Activated naive CD4-positive, alpha-beta T cell (primary cell): ENCODE measurements around the gene DNAH10.

Experiments used
- DNase-seq, 4 experiments: peaks; one replicate each; lab custom pipeline; 2025; lab: John Stamatoyannopoulos, UW

DNAH10 gene

DNA sequence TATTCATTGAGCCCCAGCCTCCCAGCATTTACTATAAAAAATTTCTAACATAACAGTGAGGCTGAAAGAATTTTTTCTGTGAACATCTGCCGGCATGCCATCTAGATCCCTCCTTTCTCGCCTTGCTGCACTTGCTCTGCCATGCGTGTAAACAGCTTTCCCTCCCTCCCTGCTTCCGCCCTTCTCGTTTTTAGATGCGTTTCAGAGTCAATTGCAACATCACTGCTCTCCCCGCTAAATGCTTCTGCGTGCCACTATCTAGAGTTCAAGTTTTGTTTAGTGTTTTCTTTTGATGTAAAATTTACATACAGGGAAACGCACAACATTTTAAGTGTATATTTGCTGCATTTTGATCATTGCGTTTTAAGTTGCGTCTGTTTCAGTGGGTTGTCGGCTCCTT is 126.9 kb downstream of the DNAH10 start:
- no peak for DNase-seq

DNA sequence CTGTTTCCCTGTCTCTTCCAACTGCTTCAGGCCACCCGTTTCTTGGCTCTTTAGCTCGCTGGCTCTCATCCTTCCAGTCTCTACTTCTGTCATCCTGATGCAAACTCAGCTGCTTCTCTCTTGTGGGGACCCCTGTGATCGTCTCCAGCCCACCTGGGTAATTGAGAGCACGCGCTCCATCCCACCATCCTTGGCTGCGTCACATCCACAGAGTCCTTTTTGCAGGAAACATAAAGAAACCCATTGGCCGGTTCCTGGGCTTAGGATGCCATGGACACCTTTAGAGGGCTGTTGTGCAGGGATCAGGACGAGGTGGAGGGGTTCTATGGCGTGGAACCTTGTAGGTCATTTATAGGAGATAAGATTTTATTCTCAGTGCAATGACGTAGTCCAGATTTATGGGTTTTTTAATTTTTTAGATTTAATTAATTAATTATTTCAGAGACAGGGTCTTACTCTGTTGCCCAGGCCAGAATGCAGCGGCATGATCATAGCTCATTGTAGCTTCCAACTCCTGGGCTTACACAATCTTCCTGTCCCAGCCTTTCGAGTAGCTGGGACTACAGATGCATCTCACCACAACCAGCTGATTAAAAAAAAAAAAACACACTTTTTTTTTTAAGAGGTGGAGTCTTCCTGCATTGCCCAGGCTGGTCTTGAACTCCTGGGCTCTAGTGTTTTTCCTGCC is 127.9 kb downstream of the DNAH10 start:
- no peak for DNase-seq

DNA sequence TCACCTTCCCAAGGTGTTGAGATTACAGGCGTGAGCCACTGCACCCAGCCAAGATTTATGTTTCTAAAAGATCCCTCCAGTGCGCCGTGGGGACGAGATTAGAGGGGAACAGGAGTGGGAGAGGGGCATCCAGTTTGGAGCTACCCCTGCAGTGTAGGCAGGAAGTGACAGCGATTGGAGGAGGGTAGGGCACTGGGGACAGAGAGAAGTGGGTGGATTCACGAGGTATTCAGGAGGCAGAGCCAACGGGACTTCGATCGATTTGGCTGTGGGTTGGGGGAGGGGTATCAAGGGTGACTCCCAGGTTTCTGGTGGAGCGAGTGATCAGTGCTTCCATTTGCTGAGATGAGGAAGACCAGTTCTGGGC is 128.4 kb downstream of the DNAH10 start:
- DNase-seq, result no peak

- DNase-seq, result no peak
These were observed 128.9 kb downstream of the DNAH10 start for GRCh38 chr12:123891011-123891410.

DNA sequence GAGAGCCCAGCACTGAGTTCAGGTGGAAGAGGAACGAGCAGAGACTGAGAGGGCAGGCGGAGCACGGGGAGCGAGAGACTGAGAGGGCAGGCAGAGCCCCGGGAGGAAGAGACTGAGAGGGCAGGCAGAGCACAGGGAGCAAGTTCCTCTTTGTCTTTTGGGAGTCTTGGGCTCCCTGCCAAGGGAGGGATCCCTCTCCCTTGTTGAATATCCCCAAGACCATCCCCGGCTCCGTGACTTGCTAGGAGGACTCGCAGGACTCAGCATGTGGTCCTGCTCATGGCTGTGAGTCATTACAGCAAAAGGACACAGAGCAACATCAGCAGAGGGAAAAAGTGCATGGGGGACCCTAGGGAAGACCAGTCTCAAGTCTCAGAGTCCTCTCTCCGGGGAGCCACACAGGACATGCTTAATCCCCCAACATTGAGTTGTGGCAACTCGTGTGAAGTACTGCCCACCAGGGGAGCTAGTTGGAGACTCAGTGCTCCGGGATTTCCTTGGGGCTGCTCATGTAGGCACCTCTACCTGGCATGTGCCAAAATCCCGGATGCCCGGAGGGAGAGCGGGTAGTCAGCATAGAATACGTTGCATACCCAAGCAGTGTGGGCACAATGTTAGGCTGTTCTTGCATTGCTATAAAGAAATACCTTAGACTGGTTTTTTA is 129.5 kb downstream of the DNAH10 start:
- DNase-seq, result no peak

DNA sequence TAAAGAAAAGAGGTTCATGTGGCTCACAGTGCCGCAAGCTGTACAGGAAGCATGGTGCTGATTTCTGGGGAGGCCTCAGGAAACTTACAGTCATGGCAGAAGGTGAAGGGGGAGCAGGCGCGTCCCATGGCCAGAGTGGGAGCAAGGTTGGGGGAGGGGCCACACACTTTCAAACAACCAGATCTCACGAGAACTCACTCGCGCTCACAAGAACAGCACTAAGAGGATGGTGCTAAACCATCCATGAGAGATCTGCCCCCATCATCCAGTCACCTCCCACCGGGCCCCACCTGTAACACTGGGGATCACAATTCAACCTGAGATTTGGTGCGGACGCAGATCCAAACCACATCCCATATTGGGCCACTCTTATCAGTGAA is 130.1 kb downstream of the DNAH10 start:
- no peak for DNase-seq

- no peak for DNase-seq
These were observed 130.8 kb downstream of the DNAH10 start for GRCh38 chr12:123892853-123893252.

DNA sequence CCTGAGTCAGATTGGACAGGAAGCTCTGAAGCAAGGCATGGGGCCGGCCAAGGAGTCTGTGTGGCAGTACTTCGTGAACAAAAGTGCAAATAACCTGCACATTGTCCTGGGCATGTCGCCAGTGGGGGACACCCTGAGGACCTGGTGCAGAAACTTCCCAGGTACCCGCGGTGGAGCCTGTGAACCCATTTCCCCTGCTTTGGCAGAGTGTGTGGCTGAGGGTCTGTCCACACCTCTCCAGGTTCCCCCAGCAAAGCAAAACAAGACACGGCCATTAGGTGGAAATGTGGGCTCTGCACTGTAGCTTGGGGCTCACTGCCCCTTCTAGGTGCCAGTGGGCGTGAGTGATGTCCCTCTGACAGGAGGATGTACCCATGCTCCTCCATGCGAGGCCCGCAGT is 131.2 kb downstream of the DNAH10 start:
- no peak for DNase-seq

DNA sequence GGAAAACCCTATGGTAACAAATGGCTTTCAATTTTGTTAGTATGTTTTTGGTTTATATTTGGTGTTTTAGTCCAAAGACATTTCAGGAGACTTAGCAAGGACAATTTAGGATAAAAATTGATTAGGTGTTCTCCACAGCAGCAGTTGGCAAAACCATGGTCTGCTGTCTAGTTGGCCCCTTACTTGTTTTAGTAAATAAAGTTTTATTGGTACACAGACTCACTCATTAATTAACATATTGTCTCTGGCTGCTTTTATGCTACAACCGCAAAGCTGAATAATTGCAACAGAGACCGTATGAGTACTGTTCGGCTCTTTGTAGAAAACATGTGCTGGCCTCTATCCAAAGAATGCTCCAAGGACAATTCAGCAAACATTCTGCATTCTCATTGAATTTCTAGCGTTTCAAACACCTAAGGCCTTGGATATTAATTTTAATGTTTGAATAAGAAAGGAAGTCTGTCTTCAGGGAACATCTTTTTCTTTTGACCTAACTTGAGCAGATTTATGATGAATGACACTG is 132.8 kb downstream of the DNAH10 start:
- no peak for DNase-seq

- no peak for DNase-seq
These were observed 133.3 kb downstream of the DNAH10 start for GRCh38 chr12:123895451-123895850.

- DNase-seq, result no peak
These were observed 134.7 kb downstream of the DNAH10 start for GRCh38 chr12:123896767-123897166.

GRCh38 chr12:123897221-123897620 is 135.1 kb downstream of the DNAH10 start:
- DNase-seq, result no peak

- no peak for DNase-seq
These were observed 136.6 kb downstream of the DNAH10 start for GRCh38 chr12:123898673-123899072.

- no peak for DNase-seq
These were observed 137.3 kb downstream of the DNAH10 start for GRCh38 chr12:123899368-123899767.

DNA sequence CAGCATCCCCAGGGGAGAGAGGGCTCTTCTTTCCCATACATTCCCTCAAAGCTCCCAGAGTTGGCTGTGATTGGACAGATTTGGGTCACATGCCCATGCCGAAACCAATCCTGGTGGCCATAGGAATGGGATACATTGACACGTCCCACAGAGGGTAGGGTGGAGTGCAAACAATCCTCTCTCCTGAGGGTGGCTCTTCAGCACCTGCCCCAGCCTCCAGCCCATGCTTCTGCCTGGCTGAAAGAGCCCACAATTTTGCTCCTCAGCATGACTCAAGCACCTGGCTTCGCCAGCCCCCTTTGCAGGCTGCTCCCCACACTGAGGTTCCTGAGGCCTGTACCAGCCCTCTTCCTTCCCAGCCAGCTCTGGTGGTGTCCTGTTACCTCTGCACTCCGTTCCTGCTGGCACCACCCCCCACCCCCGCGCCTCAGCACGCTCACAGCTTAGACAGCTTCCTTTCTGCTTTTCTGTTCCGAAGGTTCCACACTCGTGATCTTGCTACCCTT is 138.8 kb downstream of the DNAH10 start:
- DNase-seq, result no peak

DNA sequence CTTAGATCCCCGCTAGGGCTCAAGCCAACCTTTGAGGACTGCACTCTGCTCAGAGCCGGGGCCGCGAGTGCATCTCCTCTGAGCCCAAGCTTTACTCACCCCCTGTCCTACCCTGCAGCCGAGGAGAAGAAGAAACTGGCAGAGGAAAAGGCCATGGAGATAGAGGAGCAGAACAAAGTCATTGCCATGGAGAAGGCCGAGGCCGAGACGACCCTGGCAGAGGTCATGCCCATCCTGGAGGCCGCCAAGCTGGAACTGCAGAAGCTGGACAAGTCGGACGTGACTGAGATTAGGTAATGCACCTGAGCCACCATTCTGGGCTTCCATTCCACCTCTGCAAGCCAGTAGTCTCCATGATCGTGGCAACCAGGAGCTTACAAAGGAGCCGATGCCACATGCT is 140.7 kb downstream of the DNAH10 start:
- no peak for DNase-seq

GRCh38 chr12:123903301-123904065 is 141.4 kb downstream of the DNAH10 start:
- no peak for DNase-seq

- DNase-seq, result peak; percentile 9 to 49 (median 28)
These were observed 143.3 kb downstream of the DNAH10 start for GRCh38 chr12:123905319-123905925.

GRCh38 chr12:123906711-123907420 is 144.8 kb downstream of the DNAH10 start:
- no peak for DNase-seq

DNA sequence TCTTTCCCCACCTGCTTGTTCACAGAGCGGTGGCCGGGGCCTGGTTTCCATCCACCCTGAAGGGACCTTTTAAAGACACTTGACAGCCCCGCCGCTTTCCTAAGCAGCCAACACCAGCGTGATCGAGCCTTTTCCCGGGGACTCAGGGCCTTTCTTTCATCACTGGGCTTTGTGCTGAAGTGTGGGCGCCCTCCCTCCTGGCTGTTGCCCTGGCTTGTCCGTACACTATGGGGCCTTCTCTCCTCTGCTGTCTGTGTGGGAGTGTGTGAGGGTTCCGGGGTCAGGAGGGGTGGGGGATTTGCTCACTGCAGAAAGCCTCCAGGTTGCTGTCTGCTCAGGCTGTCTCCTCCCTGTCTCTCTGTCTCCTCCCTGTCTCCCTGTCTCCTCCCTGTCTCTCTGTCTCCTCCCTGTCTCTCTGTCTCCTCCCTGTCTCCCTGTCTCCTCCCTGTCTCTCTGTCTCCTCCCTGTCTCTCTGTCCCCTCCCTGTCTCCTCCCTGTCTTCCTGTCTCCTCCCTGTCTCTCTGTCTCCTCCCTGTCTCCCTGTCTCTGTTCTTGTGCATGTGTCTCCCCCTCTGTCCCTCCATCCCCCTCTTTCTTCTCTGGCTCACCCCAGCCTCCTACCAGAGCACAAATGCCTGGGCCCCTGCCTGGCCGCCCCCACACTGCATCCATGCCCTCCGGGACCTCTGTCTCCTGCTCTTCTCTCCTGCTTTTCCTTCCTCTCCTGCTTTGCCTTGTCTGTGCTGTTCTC is 145.8 kb downstream of the DNAH10 start:
- DNase-seq, result no peak
